ENCODE data around the gene NUB1.

DNA sequence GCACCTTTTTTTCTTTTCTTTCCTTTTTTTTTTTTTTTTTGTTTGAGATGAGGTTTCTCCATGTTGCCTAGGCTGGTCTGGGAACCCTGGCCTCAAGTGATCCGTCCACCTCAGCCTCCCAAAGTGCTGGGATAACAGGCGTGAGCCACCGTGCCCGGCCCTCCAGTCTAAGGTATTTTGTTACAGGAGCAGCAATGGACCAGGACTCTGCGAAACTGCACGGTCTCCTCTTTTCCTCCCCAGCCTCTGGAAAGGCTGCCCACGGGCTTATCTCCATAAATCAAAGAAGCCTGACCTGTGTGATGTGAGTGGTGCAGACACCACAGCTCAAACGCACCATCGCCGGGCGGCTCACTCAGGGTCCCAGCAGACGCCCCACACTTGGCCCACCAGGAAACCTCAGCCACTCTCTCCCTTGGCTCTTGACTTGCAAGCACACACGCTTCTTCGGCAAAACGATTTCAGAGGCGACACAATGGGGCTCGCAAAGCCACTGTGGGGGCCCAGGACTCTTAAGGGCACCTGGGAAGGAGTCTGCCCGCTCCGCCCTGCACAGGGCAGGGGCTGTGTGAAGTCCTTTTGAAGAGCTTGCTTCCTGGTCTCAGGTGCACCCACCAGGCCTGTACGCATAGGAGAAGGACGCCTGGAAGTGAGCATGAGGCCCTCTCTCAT, 47.6 kb downstream of the NUB1 start:
- TF ChIP-seq, protein P1, sequence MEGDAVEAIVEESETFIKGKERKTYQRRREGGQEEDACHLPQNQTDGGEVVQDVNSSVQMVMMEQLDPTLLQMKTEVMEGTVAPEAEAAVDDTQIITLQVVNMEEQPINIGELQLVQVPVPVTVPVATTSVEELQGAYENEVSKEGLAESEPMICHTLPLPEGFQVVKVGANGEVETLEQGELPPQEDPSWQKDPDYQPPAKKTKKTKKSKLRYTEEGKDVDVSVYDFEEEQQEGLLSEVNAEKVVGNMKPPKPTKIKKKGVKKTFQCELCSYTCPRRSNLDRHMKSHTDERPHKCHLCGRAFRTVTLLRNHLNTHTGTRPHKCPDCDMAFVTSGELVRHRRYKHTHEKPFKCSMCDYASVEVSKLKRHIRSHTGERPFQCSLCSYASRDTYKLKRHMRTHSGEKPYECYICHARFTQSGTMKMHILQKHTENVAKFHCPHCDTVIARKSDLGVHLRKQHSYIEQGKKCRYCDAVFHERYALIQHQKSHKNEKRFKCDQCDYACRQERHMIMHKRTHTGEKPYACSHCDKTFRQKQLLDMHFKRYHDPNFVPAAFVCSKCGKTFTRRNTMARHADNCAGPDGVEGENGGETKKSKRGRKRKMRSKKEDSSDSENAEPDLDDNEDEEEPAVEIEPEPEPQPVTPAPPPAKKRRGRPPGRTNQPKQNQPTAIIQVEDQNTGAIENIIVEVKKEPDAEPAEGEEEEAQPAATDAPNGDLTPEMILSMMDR (IDR thresholded peaks at IDR 0.05): no peak
- TF ChIP-seq EP300 (IDR thresholded peaks at IDR 0.05): no peak
